DND-41 (cell line): ENCODE measurements around the gene THBS2.

Source experiments
- ATAC-seq: fragments of 200-7000 bp; cut with Tn5 transposase; 3 replicates; pipeline ENCODE4 v1.9.1; 2021; ENCODE audit warnings: low read depth; ENCODE audit not compliant: insufficient read depth
- DNase-seq: peaks from one replicate; pipeline ENCODE4 v3.0.0-alpha.2; 2020
- H2AFZ ChIP-seq: 2 replicates; pipeline ENCODE4 v1.6.0; 2012; ENCODE audit warnings: low read depth, low read length
- H3K27ac ChIP-seq: 2 replicates; pipeline ENCODE4 v1.5.1; 2012; ENCODE audit warnings: low read length, inconsistent platforms
- H3K27me3 ChIP-seq: fragments of 200-600 bp; sonication (generic); 2 replicates; pipeline ENCODE4 v1.6.0; 2012; ENCODE audit warnings: low read length, mild to moderate bottlenecking, inconsistent platforms; ENCODE audit not compliant: insufficient read depth, poor library complexity
- H3K36me3 ChIP-seq: 2 replicates; pipeline ENCODE4 v1.5.1; 2012; ENCODE audit warnings: low read length, inconsistent platforms; ENCODE audit not compliant: insufficient read depth
- H3K4me1 ChIP-seq: 2 replicates; pipeline ENCODE4 v1.5.1; 2012; ENCODE audit warnings: mild to moderate bottlenecking, low read length; ENCODE audit not compliant: insufficient read depth
- H3K4me2 ChIP-seq: 2 replicates; pipeline ENCODE4 v1.6.0; 2012; ENCODE audit warnings: mild to moderate bottlenecking, moderate library complexity, low read length, inconsistent platforms; ENCODE audit not compliant: insufficient read depth
- H3K4me3 ChIP-seq, 2 experiments: fragments of 200-600 bp in 1 of 2; shearing (Covaris generic) in 1 of 2; 2 replicates each; pipeline ENCODE4 v1.5.1; 2012 to 2016; ENCODE audit warnings: inconsistent platforms in 2 of 2, low read length in 2 of 2, mild to moderate bottlenecking in 2 of 2, low read depth in 1 of 2, moderate library complexity in 1 of 2
- H3K79me2 ChIP-seq: 2 replicates; pipeline ENCODE4 v1.6.0; 2012; ENCODE audit warnings: low read length, inconsistent platforms; ENCODE audit not compliant: insufficient read depth
- H3K9ac ChIP-seq: 2 replicates; pipeline ENCODE4 v1.6.0; 2012; ENCODE audit warnings: low read depth, mild to moderate bottlenecking, inconsistent platforms, low read length, moderate library complexity
- H3K9me3 ChIP-seq: 2 replicates; pipeline ENCODE4 v1.5.1; 2012; ENCODE audit warnings: low read length, moderate library complexity, mild to moderate bottlenecking, inconsistent platforms; ENCODE audit not compliant: insufficient read depth, severe bottlenecking
- H4K20me1 ChIP-seq: 2 replicates; pipeline ENCODE4 v1.6.0; 2012; ENCODE audit warnings: low read length; ENCODE audit not compliant: insufficient read depth
- CTCF ChIP-seq: IDR thresholded peaks from 2 replicates; pipeline ENCODE4 v1.5.1; 2012; ENCODE audit warnings: borderline replicate concordance, low read length, moderate library complexity, mild to moderate bottlenecking; ENCODE audit not compliant: poor library complexity, severe bottlenecking; ENCODE audit errors: extremely low read depth
- EZH2 ChIP-seq: IDR thresholded peaks from 3 replicates; pipeline ENCODE4 v1.6.1; 2012; ENCODE audit warnings: borderline replicate concordance, low read depth, mild to moderate bottlenecking, moderate library complexity, low read length, inconsistent platforms; ENCODE audit not compliant: severe bottlenecking

THBS2 gene

GRCh38 chr6:169289619-169290339 lies 36.1 kb upstream of the THBS2 start:
- no peaks in the 10 kb centered on the region for H3K36me3 ChIP-seq
- no peak overlapping the region for H2AFZ ChIP-seq
- H3K27ac ChIP-seq = no peak overlapping the region
- TF ChIP-seq EZH2 (no peak), CTCF (no peak)
- no peak overlapping the region for H3K4me3 ChIP-seq
- no peak overlapping the region for H3K4me2 ChIP-seq
- no peaks in the 10 kb centered on the region for H3K27me3 ChIP-seq
- ATAC-seq = no peak
- DNase-seq = no peak
- no peaks in the 10 kb centered on the region for H3K9me3 ChIP-seq
- no peak overlapping the region for H3K9ac ChIP-seq
- H4K20me1 ChIP-seq = no peaks in the 10 kb centered on the region
- no peaks in the 10 kb centered on the region for H3K4me1 ChIP-seq
- H3K79me2 ChIP-seq = no peaks in the 10 kb centered on the region

- ATAC-seq = no peak
- no peaks in the 10 kb centered on the region for H3K4me1 ChIP-seq
These were observed 35.6 kb upstream of the THBS2 start for GRCh38 chr6:169289257-169289618.

GRCh38 chr6:169288591-169288990 lies 34.9 kb upstream of the THBS2 start:
- TF ChIP-seq EZH2 (no peak), CTCF (no peak)
- no peaks in the 10 kb centered on the region for H3K79me2 ChIP-seq
- H3K27me3 ChIP-seq = no peaks in the 10 kb centered on the region
- H3K27ac ChIP-seq = no peak overlapping the region
- H3K4me3 ChIP-seq = no peak overlapping the region
- no peak overlapping the region for H3K9ac ChIP-seq
- ATAC-seq (no peak), DNase-seq (no peak)
- H3K36me3 ChIP-seq = no peaks in the 10 kb centered on the region
- no peaks in the 10 kb centered on the region for H3K4me1 ChIP-seq
- no peaks in the 10 kb centered on the region for H4K20me1 ChIP-seq
- no peak overlapping the region for H3K4me2 ChIP-seq
- no peak overlapping the region for H2AFZ ChIP-seq
- no peaks in the 10 kb centered on the region for H3K9me3 ChIP-seq

More at GRCh38 chr6:169289257-169289618, 35.6 kb upstream of the THBS2 start:
- H2AFZ ChIP-seq = no peak overlapping the region
- DNase-seq = no peak
- H3K4me3 ChIP-seq = no peak overlapping the region
- H3K9ac ChIP-seq = no peak overlapping the region
- no peak overlapping the region for H3K27ac ChIP-seq
- H4K20me1 ChIP-seq = no peaks in the 10 kb centered on the region
- TF ChIP-seq EZH2 (no peak), CTCF (no peak)
- no peaks in the 10 kb centered on the region for H3K27me3 ChIP-seq
- H3K4me2 ChIP-seq = no peak overlapping the region
- no peaks in the 10 kb centered on the region for H3K36me3 ChIP-seq
- no peaks in the 10 kb centered on the region for H3K9me3 ChIP-seq
- H3K79me2 ChIP-seq = no peaks in the 10 kb centered on the region
